ENCODE data around the gene KMT5B. TPM values are rescaled to one million over a fixed set of nuclear protein-coding genes. Genes with fewer than 3 reads are reported as not detected.

KMT5B gene
- total RNA-seq, 1 donor from 2014 or later, result 59.4 TPM

- no peak for DNase-seq (ENCODE audit: extremely low spot score, unreplicated experiment)
- Mint-ChIP-seq H3K27ac (ENCODE audit: unreplicated experiment) (no peak overlapping the region), H3K4me1 (ENCODE audit: unreplicated experiment) (peaks cover 37% of the 10 kb centered on the region), H3K27me3 (ENCODE audit: unreplicated experiment) (no peaks in the 10 kb centered on the region), H3K36me3 (ENCODE audit: unreplicated experiment) (peaks cover 31% of the 10 kb centered on the region), H3K4me3 (ENCODE audit: unreplicated experiment) (no peak overlapping the region), H3K9me3 (ENCODE audit: unreplicated experiment) (no peaks in the 10 kb centered on the region)
- no peak for TF ChIP-seq CTCF (IDR thresholded peaks at IDR 0.05)
Observed at GRCh38 chr11:68259122-68259959, 46.2 kb upstream of the KMT5B start.

GRCh38 chr11:68258363-68258765, 45.3 kb upstream of the KMT5B start:
- Mint-ChIP-seq H3K36me3 (ENCODE audit: unreplicated experiment) (peaks cover 25% of the 10 kb centered on the region), H3K27me3 (ENCODE audit: unreplicated experiment) (no peaks in the 10 kb centered on the region), H3K4me1 (ENCODE audit: unreplicated experiment) (peaks cover 37% of the 10 kb centered on the region), H3K4me3 (ENCODE audit: unreplicated experiment) (no peak overlapping the region), H3K27ac (ENCODE audit: unreplicated experiment) (peak overlapping the region; percentile 95), H3K9me3 (ENCODE audit: unreplicated experiment) (no peaks in the 10 kb centered on the region)
- DNase-seq (ENCODE audit: extremely low spot score, unreplicated experiment), result no peak
- TF ChIP-seq CTCF (IDR thresholded peaks at IDR 0.05), result no peak

GRCh38 chr11:68257477-68258362, 44.6 kb upstream of the KMT5B start:
- H3K36me3 Mint-ChIP-seq (ENCODE audit: unreplicated experiment), result peaks cover 19% of the 10 kb centered on the region
- no peaks in the 10 kb centered on the region for H3K9me3 Mint-ChIP-seq (ENCODE audit: unreplicated experiment)
- peak; percentile 93 for TF ChIP-seq CTCF (IDR thresholded peaks at IDR 0.05)
- H3K27ac Mint-ChIP-seq (ENCODE audit: unreplicated experiment), result peak overlapping the region; percentile 95
- no peak overlapping the region for H3K4me3 Mint-ChIP-seq (ENCODE audit: unreplicated experiment)
- H3K4me1 Mint-ChIP-seq (ENCODE audit: unreplicated experiment), result peaks cover 37% of the 10 kb centered on the region
- H3K27me3 Mint-ChIP-seq (ENCODE audit: unreplicated experiment), result no peaks in the 10 kb centered on the region
- peak; percentile 98 for DNase-seq (ENCODE audit: extremely low spot score, unreplicated experiment)

- TF ChIP-seq CTCF (IDR thresholded peaks at IDR 0.05), result no peak
- Mint-ChIP-seq H3K27me3 (ENCODE audit: unreplicated experiment) (no peaks in the 10 kb centered on the region), H3K4me3 (ENCODE audit: unreplicated experiment) (peak overlapping the region; percentile 55), H3K27ac (ENCODE audit: unreplicated experiment) (peak overlapping the region; percentile 95), H3K36me3 (ENCODE audit: unreplicated experiment) (peaks cover 8% of the 10 kb centered on the region), H3K9me3 (ENCODE audit: unreplicated experiment) (no peaks in the 10 kb centered on the region), H3K4me1 (ENCODE audit: unreplicated experiment) (peaks cover 37% of the 10 kb centered on the region)
- DNase-seq (ENCODE audit: extremely low spot score, unreplicated experiment), result no peak
Observed at GRCh38 chr11:68256331-68256741, 43.2 kb upstream of the KMT5B start.

GRCh38 chr11:68255526-68255925, 42.4 kb upstream of the KMT5B start:
- peaks cover 1% of the 10 kb centered on the region for H3K36me3 Mint-ChIP-seq (ENCODE audit: unreplicated experiment)
- peak overlapping the region; percentile 95 for H3K27ac Mint-ChIP-seq (ENCODE audit: unreplicated experiment)
- peaks cover 37% of the 10 kb centered on the region for H3K4me1 Mint-ChIP-seq (ENCODE audit: unreplicated experiment)
- H3K4me3 Mint-ChIP-seq (ENCODE audit: unreplicated experiment), result no peak overlapping the region
- DNase-seq (ENCODE audit: extremely low spot score, unreplicated experiment), result no peak
- H3K9me3 Mint-ChIP-seq (ENCODE audit: unreplicated experiment), result no peaks in the 10 kb centered on the region
- no peak for TF ChIP-seq CTCF (IDR thresholded peaks at IDR 0.05)
- H3K27me3 Mint-ChIP-seq (ENCODE audit: unreplicated experiment), result no peaks in the 10 kb centered on the region

All from osteocyte (in vitro differentiated cells).